Gastroesophageal sphincter (tissue), 4 donors: ENCODE data around the gene TRIM67. TPM values are rescaled to one million over a fixed set of nuclear protein-coding genes. Genes with fewer than 3 reads are reported as not detected.

Experiments used
- ATAC-seq: fragments of 150-250 bp; one replicate; pipeline ENCODE4 v1.9.1; 2016; ENCODE audit warnings: mild to moderate bottlenecking, moderate library complexity
- H3K27ac ChIP-seq, 4 donors: fragments of 200-600 bp; sonication (generic) in 3 of 4; 1 replicate in 3 of 4; 2 replicates in 1 of 4; pipeline ENCODE4 v1.5.1; 2016 to 2019
- H3K27me3 ChIP-seq: fragments of 200-600 bp; sonication (generic); one replicate; pipeline ENCODE4 v1.5.1; 2019
- H3K36me3 ChIP-seq, 2 donors: fragments of 200-600 bp; sonication (generic); one replicate each; pipeline ENCODE4 v1.5.1; 2019; ENCODE audit warnings: control low read depth in 1 of 2
- H3K4me1 ChIP-seq, 3 donors: fragments of 200-600 bp; sonication (generic); 1 replicate in 2 of 3; 2 replicates in 1 of 3; pipeline ENCODE4 v1.5.1; 2016 to 2019; ENCODE audit warnings: control low read depth in 2 of 3
- H3K4me3 ChIP-seq, 2 donors: fragments of 200-600 bp; sonication (generic); one replicate each; pipeline ENCODE4 v1.5.1; 2019; ENCODE audit warnings: mild to moderate bottlenecking in 1 of 2, moderate library complexity in 1 of 2
- H3K9me3 ChIP-seq, 3 donors: fragments of 200-600 bp; sonication (generic); one replicate each; pipeline ENCODE4 v1.5.1; 2017 to 2019; ENCODE audit warnings: control low read depth in 2 of 3
- CTCF ChIP-seq, 4 experiments: fragments of 200-600 bp in 2 of 4; fragments of 450-650 bp in 2 of 4; sonication (generic) in 1 of 4; IDR thresholded peaks; one replicate each; pipeline ENCODE4 v1.5.1; 2017 to 2019; ENCODE audit warnings: antibody characterized with exemption in 4 of 4, mild to moderate bottlenecking in 2 of 4, moderate library complexity in 2 of 4
- EP300 ChIP-seq: sonication (generic); formaldehyde crosslinking; IDR thresholded peaks from one replicate; pipeline ENCODE4 v1.6.1; 2017; ENCODE audit warnings: antibody characterized with exemption, mild to moderate bottlenecking
- POLR2A ChIP-seq, 2 donors: fragments of 450-650 bp; IDR thresholded peaks; one replicate each; pipeline ENCODE4 v1.6.1; 2017; ENCODE audit warnings: antibody characterized with exemption in 2 of 2, mild to moderate bottlenecking in 2 of 2, moderate library complexity in 1 of 2
- POLR2AphosphoS5 ChIP-seq: sonication (generic); formaldehyde crosslinking; IDR thresholded peaks from one replicate; pipeline ENCODE4 v1.6.1; 2017; ENCODE audit warnings: antibody characterized with exemption
- WGBS, 2 donors: methylation state at CpG; one replicate each; pipeline ENCODE4 v1.1.5; 2018; ENCODE audit warnings: low coverage in 1 of 2; 5-methylcytosine and 5-hydroxymethylcytosine counted together
- total RNA-seq, 4 donors: library from RNA; depleted of rRNA; stranded (reverse); fragments of >200 nt; gene quantifications; one replicate each; pipeline ENCODE4 v1.1.0, GENCODE V29; 2016

The TRIM67 gene
- total RNA-seq, 4 donors from 2014 or later: 0.04 to 0.13 TPM; not detected in 2

GRCh38 chr1:231189683-231190270, 27.9 kb downstream of the TRIM67 start:
- Histone ChIP-seq H3K9me3 (peaks cover 0 to 11% (median 1%) of the 10 kb centered on the region in 3 donors), H3K27ac (no peak overlapping the region), H3K36me3 (no peaks in the 10 kb centered on the region), H3K4me1 (peaks cover 0 to 6% (median 0%) of the 10 kb centered on the region in 3 donors), H3K27me3 (peaks cover 73% of the 10 kb centered on the region), H3K4me3 (no peak overlapping the region)
- WGBS, 2 donors: 70 to 89% methylated on average over 1 to 3 of the region's 5 CpGs
- ATAC-seq: no peak
- TF ChIP-seq CTCF (IDR thresholded peaks at IDR 0.05) (no peak), POLR2A (IDR thresholded peaks at IDR 0.05) (no peak), EP300 (no peak), POLR2AphosphoS5 (no peak)

GRCh38 chr1:231190456-231190855, 28.6 kb downstream of the TRIM67 start:
- peaks cover 0 to 11% (median 1%) of the 10 kb centered on the region in 3 donors for H3K9me3 ChIP-seq
- H3K27me3 ChIP-seq: peaks cover 73% of the 10 kb centered on the region
- H3K27ac ChIP-seq: no peak overlapping the region
- ATAC-seq: no peak
- no peaks in the 10 kb centered on the region for H3K36me3 ChIP-seq
- no peak overlapping the region for H3K4me3 ChIP-seq
- peaks cover 0 to 6% (median 0%) of the 10 kb centered on the region in 3 donors for H3K4me1 ChIP-seq
- 80% methylated on average over 2 of the region's 10 CpGs; no CpG with 5 or more reads in 1 of the 2 donors for WGBS, 2 donors
- TF ChIP-seq POLR2AphosphoS5: no peak
- TF ChIP-seq POLR2A (IDR thresholded peaks at IDR 0.05): no peak
- no peak for TF ChIP-seq CTCF (IDR thresholded peaks at IDR 0.05)
- TF ChIP-seq EP300: no peak

- no peak overlapping the region for H3K27ac ChIP-seq
- no peak overlapping the region for H3K4me3 ChIP-seq
- peaks cover 0 to 11% (median 1%) of the 10 kb centered on the region in 3 donors for H3K9me3 ChIP-seq
- 54 to 83% methylated on average over 1 to 6 of the region's 12 CpGs for WGBS, 2 donors
- H3K4me1 ChIP-seq: peaks cover 0 to 6% (median 0%) of the 10 kb centered on the region in 3 donors
- H3K27me3 ChIP-seq: peaks cover 73% of the 10 kb centered on the region
- TF ChIP-seq POLR2A (IDR thresholded peaks at IDR 0.05) (no peak), POLR2AphosphoS5 (no peak), EP300 (no peak), CTCF (IDR thresholded peaks at IDR 0.05) (no peak)
- no peaks in the 10 kb centered on the region for H3K36me3 ChIP-seq
- no peak for ATAC-seq
Observed at GRCh38 chr1:231192620-231193163, 30.8 kb downstream of the TRIM67 start.

- TF ChIP-seq EP300 (no peak), CTCF (IDR thresholded peaks at IDR 0.05) (no peak), POLR2A (IDR thresholded peaks at IDR 0.05) (no peak)
- Histone ChIP-seq H3K4me3 (no peak overlapping the region), H3K27me3 (peaks cover 71% of the 10 kb centered on the region), H3K36me3 (no peaks in the 10 kb centered on the region), H3K27ac (no peak overlapping the region), H3K9me3 (peaks cover 0 to 11% (median 1%) of the 10 kb centered on the region in 3 donors), H3K4me1 (peaks cover 0 to 6% (median 0%) of the 10 kb centered on the region in 3 donors)
- ATAC-seq: no peak
- 50 to 75% methylated on average over 5 to 8 of the region's 10 CpGs for WGBS, 2 donors
Observed at GRCh38 chr1:231193710-231194340, 32.0 kb downstream of the TRIM67 start.
